IPS DF 4.7 (cell line): ENCODE results near the gene PRC1.
"Not testable (repeated sequence)": the region's sequence is repeated elsewhere in the genome, so short reads cannot be mapped to it uniquely, and the experiment has no call there.

Experiments
- DNase-seq: peaks from one replicate; pipeline ENCODE4 v3.0.0-alpha.2; 2013; ENCODE audit warnings: low spot score; ENCODE audit errors: extremely low read depth

Gene PRC1

DNA sequence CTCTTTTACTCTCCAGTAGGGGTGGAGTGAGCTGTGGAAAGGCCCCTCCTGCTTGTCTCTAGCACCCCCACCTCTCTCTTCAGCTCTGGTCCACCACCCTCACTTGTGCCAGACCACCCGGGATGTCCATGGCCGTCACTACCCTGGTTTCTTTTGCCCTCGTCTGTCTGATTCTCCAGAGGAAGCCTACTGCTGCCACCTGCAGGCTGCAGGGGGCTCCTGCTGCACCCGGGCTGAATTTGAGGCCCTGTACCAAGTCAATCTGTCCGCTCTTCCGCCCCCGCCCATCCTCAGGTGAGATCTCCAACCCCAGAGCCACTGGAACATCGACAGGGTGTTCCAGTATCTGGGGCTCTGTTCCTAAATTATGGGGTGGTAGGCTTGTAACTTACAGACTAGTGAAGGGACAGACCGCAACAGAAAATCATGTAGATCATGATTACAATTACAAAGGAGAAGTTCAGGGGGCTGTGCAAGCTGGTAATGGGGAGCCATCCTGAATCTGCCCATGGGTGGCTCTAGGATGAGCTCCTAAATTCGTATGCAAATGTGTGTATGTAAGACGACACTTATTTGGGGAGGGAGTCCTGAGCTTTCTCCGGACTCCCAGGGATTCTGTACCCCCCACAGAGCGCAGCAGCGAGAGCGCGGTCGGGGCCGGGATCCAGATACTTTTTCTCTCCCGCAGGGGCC is 59.9 kb downstream of the PRC1 start:
- no peak for DNase-seq

GRCh38 chr15:90933301-90933700 is 61.0 kb downstream of the PRC1 start:
- DNase-seq: no peak

GRCh38 chr15:90932660-90932991 is 61.7 kb downstream of the PRC1 start:
- no peak for DNase-seq

DNA sequence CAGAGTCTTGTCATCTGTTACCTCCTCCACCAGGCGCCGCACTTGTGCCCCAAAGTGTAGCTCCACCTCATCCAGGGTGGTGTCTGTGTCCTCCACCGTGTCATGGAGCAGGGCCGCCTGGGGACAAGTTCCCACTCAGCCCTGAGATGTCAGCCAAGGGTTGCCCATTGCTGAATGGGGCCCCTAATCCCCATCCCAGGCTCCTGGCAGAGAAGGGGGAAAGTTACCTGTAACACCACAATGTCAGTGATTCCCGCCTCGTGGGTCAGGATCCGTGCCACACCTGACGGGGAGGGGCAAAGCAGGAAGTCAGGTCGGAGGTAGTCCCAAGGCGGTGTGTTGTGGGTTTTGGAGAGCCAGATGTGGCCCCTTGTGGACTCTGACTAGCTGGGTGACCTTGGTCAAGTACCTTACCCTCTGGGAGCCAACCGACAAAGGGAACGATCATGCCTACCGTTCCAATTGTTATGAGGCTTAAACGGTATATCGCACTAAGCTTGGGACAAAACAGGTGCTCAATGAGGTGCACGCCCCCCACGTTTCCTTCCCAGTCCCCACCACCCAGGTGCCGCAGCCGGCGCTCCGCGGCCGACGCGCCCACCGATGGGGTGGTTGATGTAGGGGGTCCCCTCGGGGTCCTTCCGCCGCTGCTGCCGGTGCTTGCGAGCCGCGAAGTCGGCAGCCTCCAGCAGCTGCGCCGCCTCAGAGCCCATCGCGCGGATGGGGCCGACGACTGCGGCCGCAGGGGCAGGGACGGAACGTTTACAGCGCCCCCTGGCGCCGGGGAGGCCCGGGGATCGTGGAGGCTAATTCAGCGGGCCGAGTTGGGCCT is 62.3 kb downstream of the PRC1 start, which contains the start of gene HDDC3:
Gene HDDC3 (minus strand): TSS at position 722 of the 832 bp plus-strand sequence. CDS start 9 bp downstream, at position 713.
- peak; percentile 46 for DNase-seq

- no peak for DNase-seq
Observed at GRCh38 chr15:90931575-90931827, 62.8 kb downstream of the PRC1 start.

DNA sequence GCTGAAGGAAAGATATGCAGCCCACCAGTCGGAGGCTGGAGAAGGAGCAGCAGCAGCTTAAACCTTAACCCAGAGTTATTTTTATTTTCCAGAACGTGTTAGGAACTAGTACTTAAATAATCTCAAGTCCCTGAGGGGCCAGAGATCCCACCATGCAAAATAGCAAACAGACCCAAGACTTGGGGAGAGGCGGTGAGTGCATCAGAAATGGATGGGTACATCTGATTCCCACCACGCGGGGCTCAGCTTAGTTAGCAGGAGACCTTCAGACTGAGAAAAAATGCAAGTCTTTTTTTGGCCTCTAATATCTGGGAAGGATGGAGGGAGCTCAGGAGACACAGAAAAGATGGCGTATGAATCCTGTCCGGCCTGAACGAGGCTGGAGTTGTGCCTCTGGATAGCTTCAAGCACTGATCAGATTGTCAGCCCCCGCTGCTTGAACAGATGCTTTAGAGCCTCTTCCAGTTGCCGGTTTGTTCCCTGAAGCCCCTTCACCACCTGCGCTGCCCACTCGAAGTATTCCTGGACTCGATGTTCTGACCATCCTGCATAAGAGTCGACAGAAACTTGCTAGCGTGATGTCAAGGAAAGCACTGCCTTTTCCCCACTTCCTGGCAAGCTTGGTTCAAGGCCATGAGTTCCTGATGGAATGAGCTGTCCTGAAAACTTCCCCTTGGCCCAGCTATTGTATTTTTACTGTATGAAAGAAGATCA is 63.3 kb downstream of the PRC1 start:
- DNase-seq: no peak

- no peak for DNase-seq
Observed at GRCh38 chr15:90929246-90930019, 64.9 kb downstream of the PRC1 start.

DNA sequence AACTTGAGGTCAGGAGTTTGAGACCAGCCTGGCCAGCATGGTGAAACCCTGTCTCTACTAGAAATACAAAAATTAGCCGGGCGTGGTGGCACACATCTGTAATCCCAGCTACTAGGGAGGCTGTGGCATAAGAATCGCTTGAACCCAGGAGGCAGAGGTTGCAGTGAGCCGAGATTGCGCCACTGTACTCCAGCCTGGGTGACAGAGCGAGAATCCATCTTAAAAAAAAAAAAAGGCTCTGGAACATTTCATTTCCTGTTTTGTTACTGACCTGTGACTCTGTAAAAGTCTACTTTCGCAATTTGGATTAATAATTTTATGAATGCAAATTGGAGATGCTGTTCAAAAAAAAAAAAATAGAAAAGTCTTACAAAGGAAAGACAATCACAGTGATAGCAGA is 66.2 kb downstream of the PRC1 start:
- not testable (repeated sequence) for DNase-seq

GRCh38 chr15:90926766-90927165 is 67.6 kb downstream of the PRC1 start:
- not testable (repeated sequence) for DNase-seq

- DNase-seq: no peak
Observed at GRCh38 chr15:90924375-90924774, 70.0 kb downstream of the PRC1 start.

DNA sequence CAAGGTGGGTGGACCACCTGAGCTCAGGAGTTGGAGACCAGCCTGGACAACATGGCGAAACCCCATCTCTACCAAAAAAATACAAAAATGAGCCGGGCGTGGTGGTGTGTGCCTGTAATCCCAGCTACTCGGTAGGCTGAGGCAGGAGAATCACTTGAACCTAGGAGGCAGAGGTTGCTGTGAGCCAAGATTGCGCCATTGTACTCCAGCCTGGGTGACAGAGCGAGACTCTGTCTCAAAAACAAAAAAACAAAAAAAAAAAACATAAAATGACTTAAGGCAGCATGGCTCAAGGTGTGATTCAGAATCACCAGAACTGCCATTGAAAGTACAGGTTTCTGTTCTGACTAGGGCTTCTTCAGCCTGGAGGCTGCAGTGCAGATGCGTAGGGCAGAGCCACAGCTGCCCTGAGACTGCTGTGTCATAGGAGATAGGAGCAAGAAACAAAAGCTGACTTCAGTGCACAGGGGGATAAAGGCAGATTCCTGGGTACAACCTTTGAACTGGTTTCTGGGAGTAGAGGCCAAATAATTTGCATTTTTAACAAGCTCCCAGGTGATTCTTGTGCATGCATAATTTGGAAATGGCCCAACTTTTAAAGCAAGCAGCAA is 71.5 kb downstream of the PRC1 start:
- DNase-seq: not testable (repeated sequence)

DNA sequence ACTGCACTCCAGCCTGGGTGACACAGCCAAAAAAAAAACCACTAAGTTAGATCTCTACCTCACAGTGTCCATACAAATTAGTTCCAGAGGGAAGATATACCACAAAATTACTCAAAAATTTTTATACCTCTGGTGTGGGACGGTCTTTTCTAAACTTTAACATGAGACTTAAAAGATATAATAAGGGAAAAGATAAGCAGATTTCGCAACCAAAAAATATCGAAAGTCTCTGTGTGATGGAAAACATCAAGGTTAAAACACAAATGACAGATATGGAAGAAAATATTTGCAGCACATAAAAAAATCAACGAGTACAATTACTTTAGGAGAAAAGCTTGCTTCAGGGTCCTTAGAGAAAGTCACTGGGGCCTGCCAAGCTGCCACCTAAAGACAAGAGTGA is 72.4 kb downstream of the PRC1 start:
- no peak for DNase-seq

DNA sequence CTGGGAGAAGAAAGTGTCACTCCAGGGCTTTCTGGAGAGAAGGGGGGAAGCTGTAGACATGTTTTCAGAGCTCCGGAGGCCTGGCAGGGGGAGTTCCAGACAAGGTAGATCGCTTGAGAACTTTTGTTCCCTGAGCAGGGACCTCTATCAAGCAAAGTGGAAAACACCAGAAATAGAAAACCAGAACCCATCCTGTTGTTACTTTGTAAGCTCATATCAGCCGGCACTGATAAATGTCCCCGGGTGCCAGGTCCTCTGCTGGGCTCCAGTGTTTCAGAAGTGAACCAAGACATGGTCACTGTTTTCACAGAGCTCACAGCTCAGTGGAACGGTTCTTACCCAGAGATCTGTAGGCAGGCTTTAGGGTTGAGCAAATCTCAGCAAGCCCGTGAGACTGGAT is 75.5 kb downstream of the PRC1 start:
- DNase-seq: no peak

DNA sequence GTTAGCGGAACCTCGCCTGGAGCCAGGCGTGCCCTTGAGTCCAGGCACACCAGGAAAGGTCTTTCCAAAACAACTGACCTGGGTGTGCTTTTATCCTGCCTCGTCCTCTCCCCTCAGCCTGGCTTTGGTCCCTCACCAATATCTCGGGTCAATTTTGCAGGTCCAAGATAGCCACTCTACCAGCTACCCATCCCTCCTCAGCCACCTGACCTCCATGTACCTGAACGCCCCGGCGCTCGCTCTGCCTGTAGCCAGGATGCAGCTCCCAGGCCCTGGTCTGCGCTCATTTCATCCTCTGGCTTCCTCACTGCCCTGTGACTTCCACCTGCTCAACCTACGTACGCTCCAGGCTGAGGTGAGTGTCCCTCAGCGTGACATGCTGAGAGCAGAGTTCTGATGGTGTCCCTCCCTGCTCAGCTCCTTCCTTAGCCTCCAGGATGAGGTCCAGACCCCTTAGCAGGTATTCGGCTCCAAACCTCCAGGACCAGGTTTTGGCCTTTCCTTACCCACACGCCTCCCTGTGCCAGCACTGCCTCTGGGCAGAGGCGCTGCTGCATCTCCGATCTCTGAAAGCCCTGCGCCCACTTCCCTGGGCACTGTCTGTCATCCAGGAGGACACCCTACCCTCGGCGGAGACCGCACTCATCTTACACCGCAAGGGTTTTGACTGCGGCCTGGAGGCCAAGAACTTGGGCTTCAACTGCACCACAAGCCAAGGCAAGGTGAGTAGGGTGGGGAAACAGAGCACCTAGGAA is 76.1 kb downstream of the PRC1 start:
- no peak for DNase-seq

DNA sequence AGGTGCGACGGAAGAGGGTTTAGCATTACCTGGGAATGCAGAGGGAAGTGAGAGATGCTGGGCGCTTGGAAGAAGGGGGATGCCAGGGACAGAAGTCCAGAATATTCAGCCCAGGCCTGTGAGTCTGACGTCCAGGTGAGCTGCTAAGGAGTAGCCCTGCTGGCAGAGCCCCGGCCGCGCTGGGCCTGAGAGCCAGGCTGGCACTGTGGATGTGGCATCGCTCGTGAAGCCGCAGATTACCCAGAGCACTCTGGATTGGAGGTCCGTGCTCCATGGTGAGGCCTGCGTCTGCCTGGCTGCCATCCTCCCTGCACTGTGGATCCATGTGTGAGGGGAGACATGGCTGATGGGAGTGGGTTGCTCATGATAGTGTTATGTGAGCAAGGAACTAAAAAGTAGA is 76.8 kb downstream of the PRC1 start:
- DNase-seq: no peak

DNA sequence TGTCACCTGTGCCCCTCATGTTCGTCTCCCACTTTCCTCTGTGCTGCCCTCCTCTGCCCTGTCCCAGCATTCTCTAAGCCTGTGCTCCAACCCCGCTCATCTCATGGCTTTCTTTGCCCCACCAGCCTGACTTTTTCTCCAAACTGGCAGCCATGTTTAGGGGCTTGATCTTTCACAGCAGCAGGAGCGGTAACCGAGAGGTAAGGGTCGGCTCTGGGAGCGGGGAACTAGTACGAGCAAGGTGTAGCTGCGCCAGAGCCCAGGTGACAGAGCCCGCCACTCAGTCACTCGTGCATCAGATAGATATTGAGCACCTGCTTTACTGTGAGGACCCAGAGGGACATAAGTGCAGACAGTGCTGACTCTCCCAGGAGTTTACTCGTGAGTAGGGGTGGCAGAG is 77.9 kb downstream of the PRC1 start:
- DNase-seq: no peak
